GM18498 (cell line): Measurements from ENCODE around the gene NOL12.
"Not testable (repeated sequence)": the region's sequence is repeated elsewhere in the genome, so short reads cannot be mapped to it uniquely, and the experiment has no call there.

Experiments
- ATAC-seq: cut with Tn5 transposase; IDR thresholded peaks from one replicate; pipeline ENCODE4 v1.9.1; 2021; ENCODE audit warnings: mild to moderate bottlenecking, moderate library complexity; ENCODE audit not compliant: unreplicated experiment

NOL12 gene

DNA sequence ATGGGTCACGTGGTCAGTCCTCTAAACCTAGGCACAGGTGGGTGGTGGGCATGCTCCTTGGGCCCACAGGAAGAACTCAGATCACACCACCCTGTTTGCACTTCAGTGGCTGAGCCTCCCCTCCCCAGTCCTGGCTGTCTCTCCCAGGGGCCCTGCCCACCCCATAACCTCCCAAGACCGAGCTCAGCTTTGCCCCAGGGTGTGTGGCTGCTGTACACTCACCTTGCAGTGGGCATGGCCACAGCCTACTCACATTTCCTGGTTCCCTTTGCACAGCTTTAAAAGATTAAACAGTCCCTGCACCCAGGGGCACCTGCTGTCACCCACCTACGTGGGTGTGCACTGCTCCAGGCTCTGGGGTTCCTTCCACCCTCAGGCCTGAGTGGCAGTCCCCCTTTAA, 24.5 kb downstream of the NOL12 start:
- no peak for ATAC-seq

DNA sequence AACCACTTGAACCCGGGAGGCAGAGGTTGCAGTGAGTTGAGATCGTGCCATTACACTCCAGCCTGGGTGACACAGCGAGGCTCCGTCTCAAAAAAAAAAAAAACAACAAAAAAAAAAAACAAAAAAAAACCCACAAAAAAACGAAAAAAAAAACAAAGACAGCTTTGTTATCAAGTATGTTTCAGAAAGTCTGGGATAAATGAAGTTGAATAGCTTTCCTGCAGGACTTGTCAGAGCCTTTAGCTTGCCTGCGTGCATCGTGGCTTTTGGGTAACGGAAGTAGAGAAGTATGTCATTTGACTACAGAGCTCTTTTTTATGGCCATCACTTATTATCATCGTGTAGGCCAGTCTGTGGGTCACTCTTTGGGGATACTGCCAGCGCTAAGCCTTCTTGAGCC, 25.3 kb downstream of the NOL12 start:
- ATAC-seq: no peak

DNA sequence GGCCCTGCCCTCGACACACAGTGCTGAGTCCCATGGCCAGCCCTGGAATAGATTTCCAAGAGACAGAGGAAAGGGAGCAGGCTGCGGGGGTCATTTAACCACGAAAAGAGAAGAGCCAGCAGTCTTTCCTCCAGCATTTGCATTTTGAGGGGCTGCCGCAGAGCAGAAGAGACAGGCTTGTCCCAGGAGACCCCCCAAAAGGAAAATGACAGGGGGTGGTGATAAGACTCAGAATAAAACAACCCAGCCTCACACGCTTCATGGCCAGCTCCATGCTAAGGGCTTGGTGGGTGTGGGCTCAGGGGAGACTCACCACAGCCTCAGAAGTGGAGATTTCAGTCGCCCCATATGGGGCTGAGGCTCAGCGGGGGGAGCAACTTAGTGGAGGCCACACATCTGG, 27.6 kb downstream of the NOL12 start:
- no peak for ATAC-seq

- ATAC-seq: no peak
Observed at GRCh38 chr22:37714634-37715033, 28.5 kb downstream of the NOL12 start.

DNA sequence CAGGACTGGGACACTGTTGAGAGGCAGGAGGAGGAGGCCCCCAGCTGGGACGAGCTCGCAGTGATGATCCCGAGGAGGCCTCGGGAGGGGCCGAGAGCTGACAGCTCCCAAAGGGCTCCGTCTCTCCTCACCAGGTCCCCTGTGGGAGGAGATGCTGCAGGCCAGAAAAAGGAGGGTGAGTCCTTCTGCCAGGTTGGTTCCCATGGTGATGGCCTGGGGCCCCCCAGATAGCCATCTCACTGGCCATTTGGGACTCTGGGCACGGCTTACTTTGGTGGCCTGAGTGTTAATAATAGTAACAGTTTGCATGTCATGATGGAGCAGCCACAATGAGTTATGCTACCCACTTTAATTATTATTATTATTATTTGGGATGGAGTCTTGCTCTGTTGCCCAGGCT, 29.6 kb downstream of the NOL12 start:
- no peak for ATAC-seq

GRCh38 chr22:37716708-37717107, 30.6 kb downstream of the NOL12 start:
- no peak for ATAC-seq

- ATAC-seq: not testable (repeated sequence)
Observed at GRCh38 chr22:37717235-37717634, 31.1 kb downstream of the NOL12 start.

- ATAC-seq: not testable (repeated sequence)
Observed at GRCh38 chr22:37717746-37718305, 31.7 kb downstream of the NOL12 start.

DNA sequence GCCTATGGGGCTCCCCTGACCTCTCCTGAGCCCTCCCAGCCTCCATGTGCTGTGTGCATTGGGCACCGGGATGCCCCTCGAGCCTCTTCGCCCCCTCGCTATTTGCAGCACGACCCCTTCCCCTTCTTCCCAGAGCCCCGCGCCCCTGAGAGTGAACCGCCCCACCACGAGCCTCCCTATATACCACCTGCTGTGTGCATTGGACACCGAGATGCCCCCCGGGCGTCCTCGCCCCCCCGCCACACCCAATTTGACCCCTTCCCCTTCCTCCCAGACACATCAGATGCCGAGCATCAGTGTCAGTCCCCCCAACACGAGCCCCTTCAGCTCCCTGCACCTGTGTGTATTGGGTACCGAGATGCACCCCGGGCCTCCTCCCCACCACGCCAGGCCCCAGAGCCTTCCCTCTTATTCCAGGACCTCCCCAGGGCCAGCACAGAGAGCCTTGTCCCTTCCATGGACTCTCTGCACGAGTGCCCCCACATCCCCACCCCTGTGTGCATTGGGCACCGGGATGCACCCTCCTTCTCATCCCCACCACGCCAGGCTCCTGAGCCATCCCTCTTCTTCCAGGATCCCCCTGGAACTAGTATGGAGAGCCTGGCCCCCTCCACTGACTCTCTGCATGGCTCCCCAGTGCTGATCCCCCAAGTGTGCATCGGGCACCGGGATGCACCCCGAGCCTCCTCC, 39.6 kb downstream of the NOL12 start:
- no peak for ATAC-seq

GRCh38 chr22:37726241-37726887, 40.2 kb downstream of the NOL12 start:
- no peak for ATAC-seq

DNA sequence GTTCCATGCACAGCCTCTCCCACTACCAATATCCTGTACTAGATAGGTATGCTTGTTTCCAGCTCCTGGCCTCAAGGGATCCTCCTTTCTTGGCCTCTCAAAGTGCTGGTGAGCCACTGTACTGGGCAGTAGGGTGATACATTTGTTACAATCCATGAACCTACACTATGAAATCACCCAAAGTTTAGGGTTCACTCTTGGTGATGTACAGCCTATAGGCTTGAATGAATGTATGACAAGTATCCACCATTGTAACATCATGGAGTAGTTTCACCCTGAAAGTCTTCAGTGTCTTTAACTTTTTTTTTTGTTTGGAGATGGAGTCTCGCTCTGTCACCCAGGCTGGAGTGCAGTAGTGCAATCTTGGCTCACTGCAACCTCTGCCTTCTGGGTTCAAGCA, 42.5 kb downstream of the NOL12 start:
- no peak for ATAC-seq

DNA sequence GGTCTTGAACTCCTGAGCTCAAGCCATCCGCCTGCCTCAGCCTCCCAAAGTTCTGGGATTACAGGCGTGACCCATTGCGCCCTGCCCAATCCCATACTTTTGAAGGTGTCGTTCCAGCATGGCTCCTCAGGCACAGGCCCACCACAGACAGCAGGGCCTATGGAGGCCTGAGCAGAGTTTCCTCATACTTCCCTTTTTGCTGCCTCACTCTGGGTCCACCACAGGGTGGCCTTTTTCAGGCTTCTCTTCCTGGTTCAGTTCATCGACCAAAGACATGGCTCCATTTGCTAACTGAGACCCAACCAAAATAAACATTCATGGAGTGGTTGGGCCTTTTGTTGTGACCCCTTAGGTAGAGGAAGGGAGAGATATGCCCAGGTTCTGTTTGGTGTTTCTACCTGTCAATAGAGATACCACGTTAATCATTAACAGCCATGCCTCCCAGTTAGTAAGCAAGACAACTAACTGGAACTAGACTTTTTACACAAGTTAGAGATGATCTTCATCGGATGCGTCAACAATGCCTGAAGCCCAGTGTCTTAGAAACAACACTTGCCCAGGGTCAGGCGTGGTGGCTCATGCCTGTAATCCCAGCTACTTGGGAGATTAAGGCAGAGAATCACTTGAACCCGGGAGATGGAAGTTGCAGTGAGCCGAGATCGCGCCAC, 45.8 kb downstream of the NOL12 start:
- no peak for ATAC-seq

DNA sequence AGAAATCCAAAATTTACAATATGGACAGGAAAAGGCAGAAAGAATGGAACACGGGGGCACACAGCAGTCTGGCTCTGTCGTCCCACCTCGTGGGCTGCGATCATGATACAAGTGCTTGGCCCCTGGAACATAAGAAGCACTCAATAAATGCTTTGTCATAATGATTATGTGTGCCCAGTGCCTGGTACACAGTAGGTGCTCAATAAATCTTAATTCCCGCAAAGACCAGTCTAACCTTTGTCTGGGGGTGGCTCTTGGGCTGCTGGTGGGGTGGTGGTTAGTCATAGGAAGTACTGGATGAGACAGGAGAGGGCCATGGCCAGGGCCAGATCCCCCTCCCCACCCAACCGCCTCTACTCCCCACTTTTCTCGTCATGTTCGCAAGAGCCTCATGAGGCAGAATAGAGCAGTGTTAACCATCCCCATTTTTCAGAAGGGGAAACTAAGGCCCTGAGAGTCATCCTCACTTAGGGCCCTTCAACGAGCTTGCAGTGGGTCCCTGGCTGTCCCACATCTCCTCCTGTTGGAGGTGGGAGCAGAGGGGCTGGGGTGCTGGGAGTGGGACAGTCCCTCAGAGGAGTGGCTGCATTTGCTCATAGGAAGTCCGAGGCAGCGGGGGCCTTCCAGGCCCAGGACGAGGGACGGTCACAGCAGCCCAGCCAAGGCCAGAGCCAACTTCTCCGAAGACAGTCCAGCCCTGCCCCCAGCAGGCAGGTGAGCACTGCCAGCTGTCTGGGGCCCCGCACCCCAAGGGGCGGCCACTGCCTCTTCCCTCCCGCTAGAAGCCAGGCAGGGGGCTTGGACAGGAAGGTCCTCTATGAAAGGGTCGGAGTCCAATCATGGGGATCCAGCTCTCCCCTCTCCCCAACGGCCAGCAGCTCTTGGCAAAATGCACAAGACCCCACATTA, 46.8 kb downstream of the NOL12 start:
- no peak for ATAC-seq

DNA sequence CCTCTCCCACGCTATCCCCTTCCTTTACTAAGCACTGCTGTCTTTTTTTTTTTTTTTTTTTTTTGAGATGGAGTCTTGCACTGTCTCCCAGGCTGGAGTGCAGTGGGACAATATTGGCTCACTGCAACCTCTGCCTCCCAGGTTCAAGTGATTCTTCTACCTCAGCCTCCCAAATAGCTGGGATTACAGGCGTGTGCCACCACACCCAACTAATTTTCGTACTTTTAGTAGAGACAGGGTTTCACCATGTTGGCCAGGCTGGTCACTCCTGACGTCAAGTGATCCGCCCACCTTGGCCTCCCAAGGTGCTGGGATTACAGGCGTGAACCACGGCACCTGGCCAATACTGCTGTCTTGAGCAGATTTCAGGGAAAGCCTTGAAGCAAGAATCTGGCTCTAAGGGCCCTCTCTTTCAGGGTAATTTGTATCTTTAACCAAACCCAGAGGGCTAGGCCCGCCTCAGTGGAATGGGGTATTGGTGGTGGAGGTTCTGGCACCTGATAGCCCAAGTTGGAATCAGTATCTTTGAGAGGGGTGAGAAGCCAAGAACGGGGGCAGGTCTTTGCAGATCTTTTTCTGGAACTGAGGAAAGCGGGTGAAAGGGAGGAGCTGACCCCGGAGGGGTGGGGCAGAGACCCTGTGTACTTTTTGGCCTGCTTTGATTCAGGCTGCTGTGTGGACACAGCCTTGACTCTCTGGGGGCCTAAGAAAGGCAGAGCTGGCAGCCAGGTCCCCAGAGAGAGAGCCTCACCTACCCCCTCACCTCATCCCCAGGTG, 47.7 kb downstream of the NOL12 start:
- no peak for ATAC-seq

- ATAC-seq: no peak
Observed at GRCh38 chr22:37734402-37734700, 48.2 kb downstream of the NOL12 start.

DNA sequence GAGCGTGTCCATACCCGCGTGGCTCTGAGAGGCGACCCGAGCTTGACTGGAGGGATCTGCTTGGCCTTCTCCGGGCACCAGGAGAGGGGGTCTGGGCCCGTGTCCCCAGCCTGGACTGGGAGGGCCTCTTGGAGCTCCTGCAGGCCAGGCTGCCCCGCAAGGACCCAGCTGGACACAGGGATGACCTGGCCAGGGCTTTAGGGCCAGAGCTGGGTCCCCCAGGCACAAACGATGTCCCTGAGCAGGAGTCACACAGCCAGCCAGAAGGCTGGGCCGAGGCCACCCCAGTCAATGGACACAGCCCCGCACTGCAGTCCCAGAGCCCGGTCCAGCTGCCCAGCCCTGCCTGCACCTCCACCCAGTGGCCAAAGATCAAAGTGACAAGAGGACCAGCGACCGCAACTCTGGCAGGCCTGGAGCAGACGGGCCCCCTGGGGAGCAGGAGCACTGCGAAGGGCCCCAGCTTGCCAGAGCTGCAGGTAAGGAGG, 48.9 kb downstream of the NOL12 start:
- ATAC-seq: no peak

DNA sequence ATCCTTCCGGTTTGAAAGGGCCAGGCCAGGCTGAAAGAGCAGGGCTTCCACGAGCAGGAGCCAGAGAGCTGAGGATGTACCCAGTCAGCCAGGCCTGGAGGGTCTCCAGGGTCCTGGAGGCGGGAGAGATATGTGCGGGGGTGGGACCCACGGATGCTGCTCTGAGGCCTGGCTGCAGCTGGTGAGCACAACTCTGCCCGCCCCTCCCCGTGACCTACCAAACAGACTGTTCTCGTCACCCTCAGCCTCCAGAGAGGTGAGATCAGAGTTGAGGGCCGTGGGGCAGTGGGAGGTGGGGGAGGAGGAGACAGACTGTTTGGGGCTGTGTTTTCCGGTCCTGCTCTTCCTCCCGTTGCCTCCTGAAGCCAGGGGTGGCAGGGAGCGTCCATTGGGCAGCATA, 52.9 kb downstream of the NOL12 start:
- ATAC-seq: no peak

DNA sequence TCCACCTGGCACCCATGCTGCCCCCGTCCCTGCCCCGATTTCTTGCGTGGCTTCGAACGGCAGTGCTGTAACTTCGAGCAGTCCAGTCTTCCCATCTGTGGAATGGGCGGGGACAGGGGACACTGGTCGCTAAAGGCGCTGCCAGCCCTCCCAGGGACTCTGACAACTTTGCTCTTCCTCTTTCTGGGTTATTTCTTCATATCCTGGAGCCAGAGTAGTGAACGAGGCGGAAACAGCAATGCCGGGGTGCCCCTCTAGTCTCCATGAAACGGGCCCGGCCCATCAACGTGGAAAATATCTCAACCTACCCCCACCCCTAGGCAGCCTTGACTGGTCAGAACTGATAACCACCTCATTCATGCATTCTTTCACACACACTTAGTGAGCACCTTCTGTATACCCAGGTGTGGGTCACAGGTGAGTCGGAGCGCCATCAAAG, 53.5 kb downstream of the NOL12 start:
- ATAC-seq: no peak

DNA sequence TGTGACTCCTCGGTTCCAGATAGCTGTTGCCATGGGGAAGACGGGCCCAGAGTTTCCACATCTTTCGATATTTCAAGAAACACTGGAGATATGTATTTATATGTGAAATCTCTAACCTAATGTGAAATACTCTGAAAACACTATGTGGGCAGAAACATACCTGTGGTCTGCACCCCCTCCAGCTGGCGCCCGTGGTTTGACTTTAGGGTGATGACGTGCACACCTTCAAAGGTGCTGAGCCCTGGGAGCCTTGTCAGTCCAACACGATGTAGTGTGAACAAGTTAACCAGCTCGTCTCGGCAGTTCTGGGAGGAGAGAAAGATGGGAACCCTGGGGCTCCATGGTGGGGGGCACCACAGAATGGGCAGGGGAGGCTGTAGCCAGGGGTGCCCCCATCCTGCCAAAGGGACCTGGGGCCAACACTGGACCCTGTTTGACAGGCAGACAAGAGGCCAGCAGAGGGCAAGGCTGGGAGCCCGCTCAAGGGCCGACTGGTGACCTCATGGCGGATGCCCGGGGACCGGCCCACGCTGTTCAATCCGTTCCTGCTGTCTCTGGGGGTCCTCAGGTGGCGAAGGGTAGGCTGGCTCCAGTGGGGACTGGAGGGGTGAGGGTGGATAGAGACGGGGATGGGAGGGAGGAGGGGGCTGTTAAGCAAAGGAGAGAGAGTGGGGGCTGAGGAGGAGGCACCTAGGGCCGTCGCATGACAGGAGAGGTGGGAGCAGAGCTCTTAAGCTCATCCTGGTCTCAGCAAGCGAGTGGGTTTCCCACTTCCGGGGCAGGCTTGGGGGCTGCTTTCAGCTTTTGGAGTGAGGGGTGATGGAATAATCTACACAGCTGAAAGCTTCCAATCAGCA, 54.5 kb downstream of the NOL12 start:
- ATAC-seq: no peak
